WTC11 (cell line): Measurements from ENCODE around the gene ESPN. TPM values are rescaled to one million over a fixed set of nuclear protein-coding genes. Genes with fewer than 3 reads are reported as not detected.

Experiments used
- ATAC-seq: fragments of 200-7000 bp; cut with Tn5 transposase; 2 replicates; pipeline ENCODE4 v1.10.0; 2021; ENCODE audit warnings: mild to moderate bottlenecking, moderate library complexity
- CTCF ChIA-PET: fragments of 300-600 bp; sonication (Branson Sonifier 250); formaldehyde crosslinking; loops from one replicate; lab custom pipeline; 2021; ENCODE audit warnings: antibody characterized with exemption; lab: Charles Lee
- POLR2A ChIA-PET: fragments of 350-600 bp; sonication (Branson Sonifier 250); formaldehyde crosslinking; loops from one replicate; lab custom pipeline; 2021; ENCODE audit warnings: antibody characterized with exemption; lab: Charles Lee
- DNase-seq: peaks from one replicate; pipeline ENCODE4 v3.0.0; 2021; ENCODE audit warnings: low spot score
- H3K27ac Mint-ChIP-seq: 2 replicates; pipeline ENCODE4 v1.8.0; 2021; ENCODE audit warnings: mixed read lengths
- H3K27me3 Mint-ChIP-seq: 2 replicates; pipeline ENCODE4 v1.8.0; 2021; ENCODE audit warnings: low read depth, mild to moderate bottlenecking, moderate library complexity, mixed read lengths
- H3K36me3 Mint-ChIP-seq: 2 replicates; pipeline ENCODE4 v1.8.0; 2021; ENCODE audit warnings: mixed read lengths
- H3K4me1 Mint-ChIP-seq: 2 replicates; pipeline ENCODE4 v1.8.0; 2022; ENCODE audit warnings: mixed read lengths
- H3K4me3 Mint-ChIP-seq: 2 replicates; pipeline ENCODE4 v1.8.0; 2021; ENCODE audit warnings: mild to moderate bottlenecking, moderate library complexity, mixed read lengths
- H3K9me3 Mint-ChIP-seq: 2 replicates; pipeline ENCODE4 v1.8.0; 2021; ENCODE audit warnings: mixed read lengths
- CBFB ChIP-seq: sonication (generic); formaldehyde crosslinking; IDR thresholded peaks from 2 replicates; pipeline ENCODE4 v1.8.1; 2022; ENCODE audit warnings: mild to moderate bottlenecking, low read depth, missing genetic modification reagents
- E2F1 ChIP-seq: sonication (generic); formaldehyde crosslinking; IDR thresholded peaks from 2 replicates; pipeline ENCODE4 v1.8.0; 2022; ENCODE audit warnings: mild to moderate bottlenecking, missing genetic modification reagents
- ELF4 ChIP-seq: sonication (generic); formaldehyde crosslinking; IDR thresholded peaks from 2 replicates; pipeline ENCODE4 v1.8.1; 2022; ENCODE audit warnings: low read depth, mild to moderate bottlenecking, moderate library complexity, missing genetic modification reagents
- EMX1 ChIP-seq: fragments of 250-450 bp; sonication (Bioruptor Pico); IDR thresholded peaks from 2 replicates; pipeline ENCODE4 v1.8.0; 2021; ENCODE audit warnings: mild to moderate bottlenecking
- ETV6 ChIP-seq: sonication (generic); formaldehyde crosslinking; IDR thresholded peaks from 2 replicates; pipeline ENCODE4 v1.8.1; 2022; ENCODE audit warnings: mild to moderate bottlenecking, missing genetic modification reagents
- FOXJ3 ChIP-seq: sonication (generic); formaldehyde crosslinking; IDR thresholded peaks from 2 replicates; pipeline ENCODE4 v1.9.0; 2021; ENCODE audit warnings: missing genetic modification reagents, mild to moderate bottlenecking, borderline replicate concordance
- FOXK1 ChIP-seq: sonication (generic); formaldehyde crosslinking; IDR thresholded peaks from 2 replicates; pipeline ENCODE4 v1.8.0; 2022; ENCODE audit warnings: mild to moderate bottlenecking, moderate library complexity, missing genetic modification reagents
- GRHL2 ChIP-seq: fragments of 250-450 bp; sonication (Bioruptor Pico); IDR thresholded peaks from 2 replicates; pipeline ENCODE4 v1.8.0; 2022; ENCODE audit warnings: mild to moderate bottlenecking, moderate library complexity; ENCODE audit not compliant: insufficient replicate concordance, severe bottlenecking
- GTF2I ChIP-seq: fragments of 250-450 bp; sonication (Bioruptor Pico); conservative IDR thresholded peaks from 2 replicates; pipeline ENCODE4 v1.4.0; 2021; ENCODE audit warnings: mild to moderate bottlenecking
- KAT7 ChIP-seq: sonication (generic); formaldehyde crosslinking; IDR thresholded peaks from 2 replicates; pipeline ENCODE4 v1.8.1; 2023; ENCODE audit warnings: missing genetic modification reagents, mild to moderate bottlenecking, borderline replicate concordance
- NR1H2 ChIP-seq: sonication (generic); formaldehyde crosslinking; IDR thresholded peaks from 2 replicates; pipeline ENCODE4 v1.9.0; 2021; ENCODE audit warnings: mild to moderate bottlenecking, moderate library complexity, missing genetic modification reagents
- NR2C2 ChIP-seq: sonication (generic); formaldehyde crosslinking; IDR thresholded peaks from 2 replicates; pipeline ENCODE4 v1.8.0; 2022; ENCODE audit warnings: mild to moderate bottlenecking, missing genetic modification reagents
- NR3C1 ChIP-seq: sonication (generic); formaldehyde crosslinking; conservative IDR thresholded peaks from 2 replicates; pipeline ENCODE4 v1.8.1; 2023; ENCODE audit warnings: low read depth, mild to moderate bottlenecking, missing genetic modification reagents
- PRRX2 ChIP-seq: fragments of 250-450 bp; sonication (Bioruptor Pico); IDR thresholded peaks from 2 replicates; pipeline ENCODE4 v1.8.0; 2021; ENCODE audit warnings: mild to moderate bottlenecking
- SMAD3 ChIP-seq: sonication (generic); formaldehyde crosslinking; IDR thresholded peaks from 2 replicates; pipeline ENCODE4 v1.8.0; 2022; ENCODE audit warnings: missing genetic modification reagents, mild to moderate bottlenecking, borderline replicate concordance
- SMAD4 ChIP-seq: sonication (generic); formaldehyde crosslinking; IDR thresholded peaks from 2 replicates; pipeline ENCODE4 v1.8.0; 2022; ENCODE audit warnings: mild to moderate bottlenecking, missing genetic modification reagents
- TP53 ChIP-seq: sonication (generic); formaldehyde crosslinking; IDR thresholded peaks from 2 replicates; pipeline ENCODE4 v1.8.1; 2023; ENCODE audit warnings: mild to moderate bottlenecking, missing genetic modification reagents
- USF1 ChIP-seq: sonication (generic); formaldehyde crosslinking; IDR thresholded peaks from 2 replicates; pipeline ENCODE4 v1.8.0; 2022; ENCODE audit warnings: mild to moderate bottlenecking, missing genetic modification reagents
- ZNF232 ChIP-seq: sonication (generic); formaldehyde crosslinking; IDR thresholded peaks from 2 replicates; pipeline ENCODE4 v1.8.0; 2022; ENCODE audit warnings: mild to moderate bottlenecking, missing genetic modification reagents
- ZNF263 ChIP-seq: sonication (generic); formaldehyde crosslinking; IDR thresholded peaks from 2 replicates; pipeline ENCODE4 v1.8.1; 2022; ENCODE audit warnings: low read depth, mild to moderate bottlenecking, moderate library complexity, missing genetic modification reagents
- ZNF396 ChIP-seq: fragments of 250-450 bp; sonication (Bioruptor Pico); IDR thresholded peaks from 2 replicates; pipeline ENCODE4 v1.8.0; 2021; ENCODE audit warnings: mild to moderate bottlenecking, moderate library complexity, borderline replicate concordance
- ZNF425 ChIP-seq: fragments of 250-450 bp; sonication (Bioruptor Pico); conservative IDR thresholded peaks from 2 replicates; pipeline ENCODE4 v1.9.0; 2021; ENCODE audit warnings: mild to moderate bottlenecking
- total RNA-seq: library from RNA; stranded (reverse); gene quantifications from 3 replicates; pipeline ENCODE4 v1.2.3, GENCODE V29; 2021
- TF ChIP-seq, protein P1 (sequence below): sonication (generic); formaldehyde crosslinking; IDR thresholded peaks from 2 replicates; pipeline ENCODE4 v1.8.0; 2023; ENCODE audit warnings: missing genetic modification reagents, mild to moderate bottlenecking, borderline replicate concordance
- TF ChIP-seq, protein P2 (sequence below): sonication (generic); formaldehyde crosslinking; IDR thresholded peaks from 2 replicates; pipeline ENCODE4 v1.8.1; 2023; ENCODE audit warnings: mild to moderate bottlenecking, missing genetic modification reagents, moderate library complexity
- TF ChIP-seq, protein P3 (sequence below): sonication (generic); formaldehyde crosslinking; conservative IDR thresholded peaks from 2 replicates; pipeline ENCODE4 v1.8.1; 2022; ENCODE audit warnings: mild to moderate bottlenecking, missing genetic modification reagents
- TF ChIP-seq, protein P4 (sequence below): sonication (generic); formaldehyde crosslinking; IDR thresholded peaks from 2 replicates; pipeline ENCODE4 v1.8.1; 2022; ENCODE audit warnings: missing genetic modification reagents, borderline replicate concordance
- TF ChIP-seq, protein P5 (sequence below): sonication (generic); formaldehyde crosslinking; IDR thresholded peaks from 2 replicates; pipeline ENCODE4 v1.8.1; 2022; ENCODE audit warnings: low read depth, mild to moderate bottlenecking, moderate library complexity, missing genetic modification reagents, borderline replicate concordance

The ESPN gene
- total RNA-seq, 1 experiment from 2014 or later = 46.1 TPM

- Mint-ChIP-seq H3K9me3 (no peaks in the 10 kb centered on the region), H3K36me3 (peaks cover 25% of the 10 kb centered on the region), H3K27me3 (peaks cover 2% of the 10 kb centered on the region; the same call in 1 of the 2 replicates), H3K27ac (no peak within 1 kb of the TSS), H3K4me3 (peak within 1 kb of the TSS; percentile 47), H3K4me1 (peaks cover 7% of the 10 kb centered on the region)
- DNase-seq (peak; percentile 72), ATAC-seq (peak; percentile 70)
- CTCF ChIA-PET = interaction anchor here (0.8 to 3.8 kb wide), 16 partner anchors 10 to 220 kb away, joined by 3 to 35 read pairs (median 6); no protein-coding TSS in a partner anchor
- POLR2A ChIA-PET = no interaction called here
- TF ChIP-seq ZNF396 (CRISPR knock-in tag) (no peak), ZNF263 (CRISPR knock-in tag) (no peak), GRHL2 (CRISPR knock-in tag) (no peak), ETV6 (CRISPR knock-in tag) (no peak), TP53 (CRISPR knock-in tag) (0 out of 2 replicates have a peak, but pooled peaks have one; percentile 52), NR2C2 (CRISPR knock-in tag) (no peak), NR3C1 (CRISPR knock-in tag) (0 out of 2 replicates have a peak, but pooled peaks have one; percentile 65), ELF4 (CRISPR knock-in tag) (no peak), SMAD4 (CRISPR knock-in tag) (no peak), ZNF232 (CRISPR knock-in tag) (no peak), USF1 (CRISPR knock-in tag) (no peak), EMX1 (CRISPR knock-in tag) (no peak), PRRX2 (CRISPR knock-in tag) (no peak), FOXK1 (CRISPR knock-in tag) (no peak), NR1H2 (no peak), KAT7 (CRISPR knock-in tag) (no peak), E2F1 (CRISPR knock-in tag) (no peak), SMAD3 (CRISPR knock-in tag) (no peak), FOXJ3 (CRISPR knock-in tag) (no peak), ZNF425 (CRISPR knock-in tag) (no peak), GTF2I (CRISPR knock-in tag) (no peak), CBFB (no peak)
- TF ChIP-seq, protein P1, sequence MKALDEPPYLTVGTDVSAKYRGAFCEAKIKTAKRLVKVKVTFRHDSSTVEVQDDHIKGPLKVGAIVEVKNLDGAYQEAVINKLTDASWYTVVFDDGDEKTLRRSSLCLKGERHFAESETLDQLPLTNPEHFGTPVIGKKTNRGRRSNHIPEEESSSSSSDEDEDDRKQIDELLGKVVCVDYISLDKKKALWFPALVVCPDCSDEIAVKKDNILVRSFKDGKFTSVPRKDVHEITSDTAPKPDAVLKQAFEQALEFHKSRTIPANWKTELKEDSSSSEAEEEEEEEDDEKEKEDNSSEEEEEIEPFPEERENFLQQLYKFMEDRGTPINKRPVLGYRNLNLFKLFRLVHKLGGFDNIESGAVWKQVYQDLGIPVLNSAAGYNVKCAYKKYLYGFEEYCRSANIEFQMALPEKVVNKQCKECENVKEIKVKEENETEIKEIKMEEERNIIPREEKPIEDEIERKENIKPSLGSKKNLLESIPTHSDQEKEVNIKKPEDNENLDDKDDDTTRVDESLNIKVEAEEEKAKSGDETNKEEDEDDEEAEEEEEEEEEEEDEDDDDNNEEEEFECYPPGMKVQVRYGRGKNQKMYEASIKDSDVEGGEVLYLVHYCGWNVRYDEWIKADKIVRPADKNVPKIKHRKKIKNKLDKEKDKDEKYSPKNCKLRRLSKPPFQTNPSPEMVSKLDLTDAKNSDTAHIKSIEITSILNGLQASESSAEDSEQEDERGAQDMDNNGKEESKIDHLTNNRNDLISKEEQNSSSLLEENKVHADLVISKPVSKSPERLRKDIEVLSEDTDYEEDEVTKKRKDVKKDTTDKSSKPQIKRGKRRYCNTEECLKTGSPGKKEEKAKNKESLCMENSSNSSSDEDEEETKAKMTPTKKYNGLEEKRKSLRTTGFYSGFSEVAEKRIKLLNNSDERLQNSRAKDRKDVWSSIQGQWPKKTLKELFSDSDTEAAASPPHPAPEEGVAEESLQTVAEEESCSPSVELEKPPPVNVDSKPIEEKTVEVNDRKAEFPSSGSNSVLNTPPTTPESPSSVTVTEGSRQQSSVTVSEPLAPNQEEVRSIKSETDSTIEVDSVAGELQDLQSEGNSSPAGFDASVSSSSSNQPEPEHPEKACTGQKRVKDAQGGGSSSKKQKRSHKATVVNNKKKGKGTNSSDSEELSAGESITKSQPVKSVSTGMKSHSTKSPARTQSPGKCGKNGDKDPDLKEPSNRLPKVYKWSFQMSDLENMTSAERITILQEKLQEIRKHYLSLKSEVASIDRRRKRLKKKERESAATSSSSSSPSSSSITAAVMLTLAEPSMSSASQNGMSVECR (CRISPR knock-in tag) = no peak
- TF ChIP-seq, protein P2, sequence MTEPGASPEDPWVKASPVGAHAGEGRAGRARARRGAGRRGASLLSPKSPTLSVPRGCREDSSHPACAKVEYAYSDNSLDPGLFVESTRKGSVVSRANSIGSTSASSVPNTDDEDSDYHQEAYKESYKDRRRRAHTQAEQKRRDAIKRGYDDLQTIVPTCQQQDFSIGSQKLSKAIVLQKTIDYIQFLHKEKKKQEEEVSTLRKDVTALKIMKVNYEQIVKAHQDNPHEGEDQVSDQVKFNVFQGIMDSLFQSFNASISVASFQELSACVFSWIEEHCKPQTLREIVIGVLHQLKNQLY = no peak
- TF ChIP-seq, protein P3, sequence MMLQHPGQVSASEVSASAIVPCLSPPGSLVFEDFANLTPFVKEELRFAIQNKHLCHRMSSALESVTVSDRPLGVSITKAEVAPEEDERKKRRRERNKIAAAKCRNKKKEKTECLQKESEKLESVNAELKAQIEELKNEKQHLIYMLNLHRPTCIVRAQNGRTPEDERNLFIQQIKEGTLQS (CRISPR knock-in tag) = no peak
- TF ChIP-seq, protein P4, sequence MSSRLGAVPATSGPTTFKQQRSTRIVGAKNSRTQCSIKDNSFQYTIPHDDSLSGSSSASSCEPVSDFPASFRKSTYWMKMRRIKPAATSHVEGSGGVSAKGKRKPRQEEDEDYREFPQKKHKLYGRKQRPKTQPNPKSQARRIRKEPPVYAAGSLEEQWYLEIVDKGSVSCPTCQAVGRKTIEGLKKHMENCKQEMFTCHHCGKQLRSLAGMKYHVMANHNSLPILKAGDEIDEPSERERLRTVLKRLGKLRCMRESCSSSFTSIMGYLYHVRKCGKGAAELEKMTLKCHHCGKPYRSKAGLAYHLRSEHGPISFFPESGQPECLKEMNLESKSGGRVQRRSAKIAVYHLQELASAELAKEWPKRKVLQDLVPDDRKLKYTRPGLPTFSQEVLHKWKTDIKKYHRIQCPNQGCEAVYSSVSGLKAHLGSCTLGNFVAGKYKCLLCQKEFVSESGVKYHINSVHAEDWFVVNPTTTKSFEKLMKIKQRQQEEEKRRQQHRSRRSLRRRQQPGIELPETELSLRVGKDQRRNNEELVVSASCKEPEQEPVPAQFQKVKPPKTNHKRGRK = no peak
- TF ChIP-seq, protein P5, sequence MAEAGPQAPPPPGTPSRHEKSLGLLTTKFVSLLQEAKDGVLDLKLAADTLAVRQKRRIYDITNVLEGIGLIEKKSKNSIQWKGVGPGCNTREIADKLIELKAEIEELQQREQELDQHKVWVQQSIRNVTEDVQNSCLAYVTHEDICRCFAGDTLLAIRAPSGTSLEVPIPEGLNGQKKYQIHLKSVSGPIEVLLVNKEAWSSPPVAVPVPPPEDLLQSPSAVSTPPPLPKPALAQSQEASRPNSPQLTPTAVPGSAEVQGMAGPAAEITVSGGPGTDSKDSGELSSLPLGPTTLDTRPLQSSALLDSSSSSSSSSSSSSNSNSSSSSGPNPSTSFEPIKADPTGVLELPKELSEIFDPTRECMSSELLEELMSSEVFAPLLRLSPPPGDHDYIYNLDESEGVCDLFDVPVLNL (CRISPR knock-in tag) = no peak
Measured at GRCh38 chr1:6466023-6466422, 41.4 kb downstream of the ESPN start, which contains the start of gene TNFRSF25. TNFRSF25 (minus strand) TSS chr1:6466173; CDS start chr1:6466107, 66 bp downstream.
